C4-2B (cell line): Measurements from ENCODE around the gene NDP.

ENCODE experiments used
- H3K27ac ChIP-seq: fragments of 450-650 bp; 2 replicates; pipeline ENCODE4 v1.5.1; 2017
- ZFX ChIP-seq: fragments of 450-650 bp; IDR thresholded peaks from 2 replicates; pipeline ENCODE4 v1.6.1; 2017
- TF ChIP-seq, protein P1 (sequence below): fragments of 450-650 bp; conservative IDR thresholded peaks from 2 replicates; pipeline ENCODE4 v1.5.1; 2017; ENCODE audit warnings: mild to moderate bottlenecking

Gene NDP

GRCh38 chrX:43986083-43986482, 12.9 kb upstream of the NDP start:
- TF ChIP-seq ZFX = no peak
- TF ChIP-seq, protein P1, sequence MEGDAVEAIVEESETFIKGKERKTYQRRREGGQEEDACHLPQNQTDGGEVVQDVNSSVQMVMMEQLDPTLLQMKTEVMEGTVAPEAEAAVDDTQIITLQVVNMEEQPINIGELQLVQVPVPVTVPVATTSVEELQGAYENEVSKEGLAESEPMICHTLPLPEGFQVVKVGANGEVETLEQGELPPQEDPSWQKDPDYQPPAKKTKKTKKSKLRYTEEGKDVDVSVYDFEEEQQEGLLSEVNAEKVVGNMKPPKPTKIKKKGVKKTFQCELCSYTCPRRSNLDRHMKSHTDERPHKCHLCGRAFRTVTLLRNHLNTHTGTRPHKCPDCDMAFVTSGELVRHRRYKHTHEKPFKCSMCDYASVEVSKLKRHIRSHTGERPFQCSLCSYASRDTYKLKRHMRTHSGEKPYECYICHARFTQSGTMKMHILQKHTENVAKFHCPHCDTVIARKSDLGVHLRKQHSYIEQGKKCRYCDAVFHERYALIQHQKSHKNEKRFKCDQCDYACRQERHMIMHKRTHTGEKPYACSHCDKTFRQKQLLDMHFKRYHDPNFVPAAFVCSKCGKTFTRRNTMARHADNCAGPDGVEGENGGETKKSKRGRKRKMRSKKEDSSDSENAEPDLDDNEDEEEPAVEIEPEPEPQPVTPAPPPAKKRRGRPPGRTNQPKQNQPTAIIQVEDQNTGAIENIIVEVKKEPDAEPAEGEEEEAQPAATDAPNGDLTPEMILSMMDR = no peak
- H3K27ac ChIP-seq = no peak overlapping the region

DNA sequence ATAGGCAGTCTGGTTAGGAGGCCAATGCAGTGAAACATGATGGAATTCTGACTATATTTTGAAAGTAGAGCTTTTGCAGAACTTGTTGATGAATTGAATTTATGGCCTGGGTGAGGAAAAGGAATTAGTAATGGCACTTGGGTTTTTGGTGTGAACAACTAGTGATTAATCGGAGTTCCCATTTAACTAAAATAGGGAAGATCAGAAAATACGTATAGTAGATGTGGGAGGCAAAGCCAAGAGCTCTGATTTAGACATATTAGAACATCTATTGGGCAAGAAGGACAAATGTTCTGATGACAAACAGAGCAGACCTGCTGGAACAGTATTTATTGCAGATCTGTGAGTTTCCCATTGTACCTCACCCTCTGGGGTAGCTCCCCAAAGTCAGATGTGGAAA, 12.3 kb upstream of the NDP start:
- H3K27ac ChIP-seq = no peak overlapping the region
- no peak for TF ChIP-seq ZFX
- TF ChIP-seq, protein P1 = no peak

DNA sequence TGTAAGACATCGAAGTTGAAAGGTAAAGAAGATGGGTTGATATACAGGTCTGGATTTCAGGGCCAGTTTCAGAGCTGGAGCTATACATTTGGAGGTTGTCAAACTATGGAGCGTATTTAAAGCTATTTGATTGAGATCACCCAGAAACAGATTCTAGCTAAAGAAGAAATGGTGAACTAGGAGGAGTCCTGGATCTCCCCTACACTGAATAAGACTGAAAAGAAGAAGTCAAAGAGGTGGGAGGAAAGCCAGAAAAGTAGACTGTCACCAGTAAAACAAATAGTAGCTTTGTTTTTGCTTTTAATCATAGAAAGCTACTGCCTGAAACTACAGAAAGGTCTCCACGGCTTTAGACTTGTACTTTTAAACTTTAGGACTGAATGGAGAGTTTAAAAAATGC, 5.0 kb upstream of the NDP start:
- no peak for TF ChIP-seq ZFX
- TF ChIP-seq, protein P1 = no peak
- H3K27ac ChIP-seq = no peak overlapping the region

GRCh38 chrX:43976205-43976604, 3.0 kb upstream of the NDP start:
- H3K27ac ChIP-seq = no peak overlapping the region
- TF ChIP-seq, protein P1 = no peak
- no peak for TF ChIP-seq ZFX

- TF ChIP-seq, protein P1 = no peak
- no peak for TF ChIP-seq ZFX
- no peak overlapping the region for H3K27ac ChIP-seq
Measured at GRCh38 chrX:43975796-43976195, 2.6 kb upstream of the NDP start.

DNA sequence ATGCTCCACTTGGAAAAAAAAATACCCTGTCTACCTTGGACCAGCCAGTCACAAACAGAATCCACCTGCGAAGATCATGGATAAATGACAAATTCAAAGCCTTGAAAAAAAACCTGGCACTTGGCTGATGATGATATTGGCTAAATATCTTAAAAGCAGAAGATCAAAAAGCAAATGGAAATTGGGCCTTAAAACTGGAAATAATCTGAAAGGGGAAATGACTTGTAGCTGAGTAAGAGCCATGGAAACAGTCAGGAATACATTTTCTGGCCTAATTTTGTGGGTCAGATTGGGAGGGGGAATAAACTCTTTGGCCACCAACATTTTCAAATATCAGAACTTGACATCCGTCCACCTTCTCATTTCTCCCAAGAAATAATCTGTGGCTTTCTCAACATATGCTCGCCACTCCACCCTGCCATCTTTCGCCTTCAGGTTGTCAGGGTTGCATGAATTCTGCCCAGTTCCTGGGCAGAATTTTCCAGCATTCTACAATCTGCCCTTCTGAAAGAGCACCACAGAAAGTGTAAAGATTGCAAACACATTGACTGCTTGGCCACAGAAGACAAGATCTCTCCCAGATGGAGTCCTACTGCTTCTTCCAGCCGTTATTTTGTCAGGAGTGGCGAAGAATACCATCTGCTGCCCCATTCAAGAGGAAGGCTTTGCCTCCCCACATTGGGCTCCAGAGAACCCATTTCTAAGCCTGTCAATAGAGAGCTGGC, 1.7 kb upstream of the NDP start:
- H3K27ac ChIP-seq = no peak overlapping the region
- TF ChIP-seq, protein P1 = no peak
- no peak for TF ChIP-seq ZFX

DNA sequence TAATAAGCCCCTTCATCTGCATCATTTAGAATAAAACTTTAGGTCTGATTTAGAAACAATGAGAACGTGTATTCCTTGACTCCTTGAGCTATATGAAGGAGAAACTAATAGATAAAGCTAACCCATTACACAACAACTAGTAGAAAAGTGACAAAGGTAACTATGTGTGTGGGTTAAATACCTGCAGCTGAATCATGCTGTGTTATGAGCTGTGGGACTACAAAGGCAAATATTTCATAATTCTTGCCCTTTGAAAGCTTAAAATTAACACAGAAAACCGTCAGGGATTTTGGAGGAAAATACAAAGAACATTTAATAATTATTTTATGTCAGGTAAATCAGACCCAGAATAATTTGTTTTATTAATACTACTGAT, 898 bp upstream of the NDP start:
- no peak overlapping the region for H3K27ac ChIP-seq
- TF ChIP-seq ZFX = no peak
- TF ChIP-seq, protein P1 = no peak
